H1 (cell line): ENCODE measurements around the gene WDR6. TPM values are rescaled to one million over a fixed set of nuclear protein-coding genes. Genes with fewer than 3 reads are reported as not detected.

Experiments used
- CTCF ChIA-PET: fragments of 300-600 bp; sonication (Branson Sonifier 250); formaldehyde crosslinking; loops from one replicate; lab custom pipeline; 2021; ENCODE audit not compliant: partially characterized antibody; lab: Charles Lee
- POLR2A ChIA-PET: fragments of 300-600 bp; sonication (Branson Sonifier 250); formaldehyde crosslinking; loops from one replicate; lab custom pipeline; 2021; ENCODE audit warnings: inconsistent platforms; ENCODE audit not compliant: partially characterized antibody; lab: Charles Lee
- DNase-seq, 2 experiments: peaks; one replicate each; pipeline versions ENCODE4 v3.0.0 to v3.0.0-alpha.2; 2010 to 2022; ENCODE audit warnings: low spot score in 2 of 2, low read depth in 1 of 2, mixed read lengths in 1 of 2
- FAIRE-seq: peaks from 2 replicates; lab custom pipeline; 2011; peaks lifted over from hg19 to GRCh38; lab: Jason Lieb, UNC
- H2AFZ ChIP-seq: 2 replicates; pipeline ENCODE4 v1.8.1; 2012; ENCODE audit warnings: low read length, inconsistent platforms
- H2AK5ac ChIP-seq: 2 replicates; pipeline ENCODE4 v1.6.1; 2013; ENCODE audit warnings: low read depth, low read length
- H2BK120ac ChIP-seq: replicated peaks from 2 replicates; pipeline ENCODE3; 2013; ENCODE audit warnings: low read depth, low read length, inconsistent platforms
- H2BK12ac ChIP-seq: 2 replicates; pipeline ENCODE4 v1.6.1; 2013; ENCODE audit warnings: low read depth, low read length
- H2BK15ac ChIP-seq: 2 replicates; pipeline ENCODE4 v1.6.1; 2013; ENCODE audit warnings: low read length
- H2BK20ac ChIP-seq: 2 replicates; pipeline ENCODE4 v1.6.1; 2013; ENCODE audit warnings: low read length
- H2BK5ac ChIP-seq: 2 replicates; pipeline ENCODE4 v1.6.1; 2013; ENCODE audit warnings: low read depth, low read length
- H3K14ac ChIP-seq: 2 replicates; pipeline ENCODE4 v1.6.1; 2013; ENCODE audit warnings: inconsistent platforms; ENCODE audit not compliant: insufficient read length
- H3K18ac ChIP-seq: 2 replicates; pipeline ENCODE4 v1.6.1; 2013; ENCODE audit warnings: low read length; ENCODE audit errors: extremely low read depth
- H3K23ac ChIP-seq: 2 replicates; pipeline ENCODE4 v1.6.1; 2013; ENCODE audit warnings: inconsistent platforms; ENCODE audit not compliant: insufficient read length
- H3K23me2 ChIP-seq: 2 replicates; pipeline ENCODE4 v1.6.1; 2013; ENCODE audit warnings: low read depth, low read length
- H3K27ac ChIP-seq: 2 replicates; pipeline ENCODE4 v1.6.1; 2011; ENCODE audit warnings: low read depth, low read length, inconsistent platforms
- H3K27me3 ChIP-seq, 4 experiments: replicated peaks in 1 of 4; 1 replicate in 1 of 4; 2 replicates in 3 of 4; pipeline versions ENCODE4 v1.6.1 to v1.8.1; 2011 to 2013; ENCODE audit warnings: low read length in 3 of 4, mild to moderate bottlenecking in 3 of 4, inconsistent platforms in 2 of 4, mixed read lengths in 2 of 4, moderate library complexity in 1 of 4; ENCODE audit not compliant: control insufficient read depth in 3 of 4, insufficient read depth in 3 of 4; ENCODE audit errors: extremely low read depth in 1 of 4
- H3K36me3 ChIP-seq, 4 experiments: 2 replicates each; pipeline versions ENCODE4 v1.6.1 to v1.8.1; 2011 to 2013; ENCODE audit warnings: mild to moderate bottlenecking in 4 of 4, low read length in 3 of 4, moderate library complexity in 2 of 4, control low read depth in 1 of 4, inconsistent platforms in 1 of 4; ENCODE audit not compliant: insufficient read depth in 4 of 4, control insufficient read depth in 2 of 4
- H3K4ac ChIP-seq: replicated peaks from 2 replicates; pipeline ENCODE3; 2013; ENCODE audit warnings: low read length, low read depth, mixed read lengths, inconsistent platforms; ENCODE audit not compliant: insufficient read length
- H3K4me1 ChIP-seq, 4 experiments: replicated peaks in 1 of 4; 1 replicate in 1 of 4; 2 replicates in 3 of 4; pipeline versions ENCODE4 v1.6.1 to v1.8.1; 2011 to 2013; ENCODE audit warnings: low read length in 3 of 4, inconsistent platforms in 2 of 4, mixed read lengths in 1 of 4; ENCODE audit not compliant: insufficient read depth in 4 of 4, control insufficient read depth in 3 of 4
- H3K4me2 ChIP-seq, 2 experiments: 2 replicates each; pipeline versions ENCODE4 v1.6.1 to v1.8.1; 2011 to 2013; ENCODE audit warnings: low read depth in 2 of 2, low read length in 2 of 2, control low read depth in 1 of 2, inconsistent platforms in 1 of 2, mild to moderate bottlenecking in 1 of 2; ENCODE audit not compliant: insufficient read depth in 1 of 2
- H3K4me3 ChIP-seq, 4 experiments: fragments of 200-600, 300-600 bp in 1 of 4; sonication (generic), shearing (Covaris generic), sonication (Bioruptor Twin) in 1 of 4; 2 replicates each; pipeline versions ENCODE4 v1.5.1 to v1.8.1; 2011 to 2016; ENCODE audit warnings: low read length in 4 of 4, low read depth in 3 of 4, control low read depth in 2 of 4, inconsistent platforms in 2 of 4, mild to moderate bottlenecking in 2 of 4, mixed read lengths in 1 of 4, moderate library complexity in 1 of 4; ENCODE audit not compliant: insufficient read depth in 2 of 4; ENCODE audit errors: extremely low read depth in 1 of 4
- H3K56ac ChIP-seq: replicated peaks from 2 replicates; pipeline ENCODE3; 2013; ENCODE audit warnings: low read depth, mild to moderate bottlenecking, mixed read lengths, low read length, inconsistent platforms; ENCODE audit not compliant: insufficient read length
- H3K79me1 ChIP-seq: 2 replicates; pipeline ENCODE4 v1.6.1; 2013; ENCODE audit warnings: low read depth, low read length, control low read depth
- H3K79me2 ChIP-seq, 2 experiments: 2 replicates each; pipeline versions ENCODE4 v1.6.1 to v1.8.1; 2012 to 2013; ENCODE audit warnings: low read length in 2 of 2, mild to moderate bottlenecking in 2 of 2, inconsistent platforms in 1 of 2; ENCODE audit not compliant: insufficient read depth in 2 of 2, control insufficient read depth in 1 of 2
- H3K9ac ChIP-seq, 4 experiments: replicated peaks in 1 of 4; 1 replicate in 1 of 4; 2 replicates in 3 of 4; pipeline versions ENCODE4 v1.6.1 to v1.8.1; 2011 to 2013; ENCODE audit warnings: low read depth in 3 of 4, low read length in 3 of 4, control low read depth in 2 of 4, mild to moderate bottlenecking in 2 of 4, moderate library complexity in 2 of 4, inconsistent platforms in 1 of 4; ENCODE audit errors: extremely low read depth in 1 of 4
- H3K9me3 ChIP-seq, 2 experiments: 2 replicates each; pipeline versions ENCODE4 v1.6.1 to v1.8.1; 2012 to 2013; ENCODE audit warnings: mild to moderate bottlenecking in 2 of 2, moderate library complexity in 2 of 2, control low read depth in 1 of 2, inconsistent platforms in 1 of 2, low read depth in 1 of 2, low read length in 1 of 2, mixed read lengths in 1 of 2; ENCODE audit not compliant: insufficient read depth in 2 of 2
- H4K20me1 ChIP-seq, 2 experiments: replicated peaks in 1 of 2; 2 replicates each; pipeline versions ENCODE3 to v1.8.1; 2011 to 2013; ENCODE audit warnings: inconsistent platforms in 2 of 2, low read length in 2 of 2, mild to moderate bottlenecking in 1 of 2; ENCODE audit not compliant: insufficient read depth in 2 of 2, control insufficient read depth in 1 of 2
- H4K5ac ChIP-seq: 2 replicates; pipeline ENCODE4 v1.6.1; 2013; ENCODE audit warnings: low read length, low read depth, mixed read lengths, inconsistent platforms; ENCODE audit not compliant: insufficient read length
- H4K8ac ChIP-seq: 2 replicates; pipeline ENCODE4 v1.8.0; 2013; ENCODE audit warnings: mild to moderate bottlenecking, moderate library complexity, low read length, inconsistent platforms; ENCODE audit not compliant: insufficient read depth; ENCODE audit errors: extremely low read depth
- H4K91ac ChIP-seq: replicated peaks from 2 replicates; pipeline ENCODE3; 2013; ENCODE audit warnings: low read length, mixed read lengths, inconsistent platforms; ENCODE audit not compliant: insufficient read length
- RXRA ChIP-seq: IDR thresholded peaks from 2 replicates; pipeline ENCODE4 v1.6.1; 2011; ENCODE audit warnings: low read depth, mild to moderate bottlenecking, low read length, moderate library complexity; ENCODE audit not compliant: insufficient read depth
- SAP30 ChIP-seq: fragments of 300-600 bp; sonication (generic); IDR thresholded peaks from 2 replicates; pipeline ENCODE4 v1.7.1; 2012; ENCODE audit warnings: low read length, moderate library complexity, mild to moderate bottlenecking, inconsistent platforms; ENCODE audit not compliant: insufficient read depth, insufficient replicate concordance
- SP2 ChIP-seq: IDR thresholded peaks from 2 replicates; pipeline ENCODE4 v1.6.1; 2012; ENCODE audit warnings: mild to moderate bottlenecking, low read length, inconsistent platforms
- polyA plus RNA-seq, 7 experiments: library from polyadenylated mRNA; depleted of rRNA in 3 of 7; stranded (reverse) in 5 of 7; unstranded in 2 of 7; fragments of >200 nt in 5 of 7; fragments of 200-250 nt in 2 of 7; gene quantifications; 1 replicate in 5 of 7; 2 replicates in 1 of 7; 4 replicates in 1 of 7; pipeline versions ENCODE4 v1.2.1 to v1.2.3, GENCODE V29; 2011 to 2013; ENCODE audit warnings: missing spikeins in 2 of 7, mixed read lengths in 2 of 7
- total RNA-seq: library from RNA; stranded (reverse); fragmentation: NEBNext Ultra II Directional; extraction: Animal tissue kit (Norgen Biotek cat#: 25700); gene quantifications from 2 replicates; pipeline ENCODE4 v1.2.1, GENCODE V29; 2021
- TF ChIP-seq, protein P1 (sequence below): IDR thresholded peaks from 2 replicates; pipeline ENCODE4 v1.6.1; 2012; ENCODE audit warnings: inconsistent platforms

Gene WDR6
- total and polyA plus RNA-seq, 2 of the 8 experiments (the other 6 are each of a cell fraction or from before 2014, with no cell fraction given), result 180 to 257 TPM

GRCh38 chr3:48982016-48982415, 25.2 kb upstream of the WDR6 start:
- H2AK5ac ChIP-seq, result no peak overlapping the region
- H2BK15ac ChIP-seq, result no peak overlapping the region
- peaks cover 15 to 69% (median 52%) of the 10 kb centered on the region in 4 experiments for H3K36me3 ChIP-seq
- no peaks in the 10 kb centered on the region for H3K9me3 ChIP-seq
- H3K79me2 ChIP-seq, result no peaks in the 10 kb centered on the region
- H3K23ac ChIP-seq, result no peak overlapping the region
- no peak overlapping the region for H2BK20ac ChIP-seq
- H4K20me1 ChIP-seq, result peaks cover 3 to 11% of the 10 kb centered on the region in 2 experiments
- no peak overlapping the region for H3K14ac ChIP-seq
- no peak overlapping the region for H3K4me3 ChIP-seq
- H3K9ac ChIP-seq, result no peak overlapping the region
- H3K4me2 ChIP-seq, result no peak overlapping the region
- H3K27ac ChIP-seq, result no peak overlapping the region
- H3K56ac ChIP-seq, result no peak overlapping the region
- no peak overlapping the region for H3K18ac ChIP-seq
- no peak overlapping the region for H3K4ac ChIP-seq
- no peaks in the 10 kb centered on the region for H3K23me2 ChIP-seq
- H2AFZ ChIP-seq, result no peak overlapping the region
- no peak overlapping the region for H4K8ac ChIP-seq
- FAIRE-seq (no peak), DNase-seq (no peak)
- H2BK5ac ChIP-seq, result no peak overlapping the region
- H3K79me1 ChIP-seq, result peaks cover 2% of the 10 kb centered on the region; the same call in 1 of the 2 replicates
- ChIA-PET CTCF (interaction anchor here (0.9 to 19.9 kb wide), 4 partner anchors 10 to 33 kb away, joined by 3 to 467 read pairs (median 4); partner anchors contain the start of genes DALRD3, NDUFAF3 and WDR6), POLR2A (interaction anchor here (1.2 to 3.0 kb wide), 2 partner anchors 10 to 25 kb away, joined by 3 to 11 read pairs; partner anchors contain the start of gene WDR6)
- H3K4me1 ChIP-seq, result no peaks in the 10 kb centered on the region
- H4K91ac ChIP-seq, result no peak overlapping the region
- no peak overlapping the region for H4K5ac ChIP-seq
- H2BK12ac ChIP-seq, result no peak overlapping the region
- no peaks in the 10 kb centered on the region for H3K27me3 ChIP-seq
- TF ChIP-seq SP2 (no peak), RXRA (no peak), SAP30 (no peak)
- TF ChIP-seq, protein P1, sequence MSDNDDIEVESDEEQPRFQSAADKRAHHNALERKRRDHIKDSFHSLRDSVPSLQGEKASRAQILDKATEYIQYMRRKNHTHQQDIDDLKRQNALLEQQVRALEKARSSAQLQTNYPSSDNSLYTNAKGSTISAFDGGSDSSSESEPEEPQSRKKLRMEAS, result no peak
- no peak overlapping the region for H2BK120ac ChIP-seq
